Myometrial cell (primary cell): ENCODE data around the gene ABCE1. TPM values are rescaled to one million over a fixed set of nuclear protein-coding genes. Genes with fewer than 3 reads are reported as not detected.

ENCODE experiments used
- total RNA-seq: library from RNA; depleted of rRNA; stranded (reverse); fragments of >200 nt; gene quantifications from 2 replicates; pipeline ENCODE4 v1.2.3, GENCODE V29; 2015

The ABCE1 gene
- 125 and 128 TPM in 2 replicates for total RNA-seq

GRCh38 chr4:145097821-145098674, at the start of gene ABCE1, which contains the start of gene ANAPC10:
Gene ABCE1 (plus strand): TSS chr4:145098311. CDS start chr4:145104413, 6,102 bp downstream.
Gene ANAPC10 (minus strand): TSS chr4:145098196. CDS start chr4:145096099, 2,097 bp downstream.

Other genes starting within 250 kb of the ABCE1 start
- 19.9 and 27.3 TPM in 2 replicates for gene ANAPC10, start 115 bp upstream of the ABCE1 start, total RNA-seq
- gene OTUD4, start 82.3 kb downstream of the ABCE1 start, total RNA-seq = 8.9 and 10.7 TPM in 2 replicates